Measurements from ENCODE around the gene TIMM9. TPM values are rescaled to one million over a fixed set of nuclear protein-coding genes. Genes with fewer than 3 reads are reported as not detected.
"Not testable (repeated sequence)": the region's sequence is repeated elsewhere in the genome, so short reads cannot be mapped to it uniquely, and the experiment has no call there.

The TIMM9 gene
- total RNA-seq, 1 experiment from 2014 or later, result 49.2 TPM

DNA sequence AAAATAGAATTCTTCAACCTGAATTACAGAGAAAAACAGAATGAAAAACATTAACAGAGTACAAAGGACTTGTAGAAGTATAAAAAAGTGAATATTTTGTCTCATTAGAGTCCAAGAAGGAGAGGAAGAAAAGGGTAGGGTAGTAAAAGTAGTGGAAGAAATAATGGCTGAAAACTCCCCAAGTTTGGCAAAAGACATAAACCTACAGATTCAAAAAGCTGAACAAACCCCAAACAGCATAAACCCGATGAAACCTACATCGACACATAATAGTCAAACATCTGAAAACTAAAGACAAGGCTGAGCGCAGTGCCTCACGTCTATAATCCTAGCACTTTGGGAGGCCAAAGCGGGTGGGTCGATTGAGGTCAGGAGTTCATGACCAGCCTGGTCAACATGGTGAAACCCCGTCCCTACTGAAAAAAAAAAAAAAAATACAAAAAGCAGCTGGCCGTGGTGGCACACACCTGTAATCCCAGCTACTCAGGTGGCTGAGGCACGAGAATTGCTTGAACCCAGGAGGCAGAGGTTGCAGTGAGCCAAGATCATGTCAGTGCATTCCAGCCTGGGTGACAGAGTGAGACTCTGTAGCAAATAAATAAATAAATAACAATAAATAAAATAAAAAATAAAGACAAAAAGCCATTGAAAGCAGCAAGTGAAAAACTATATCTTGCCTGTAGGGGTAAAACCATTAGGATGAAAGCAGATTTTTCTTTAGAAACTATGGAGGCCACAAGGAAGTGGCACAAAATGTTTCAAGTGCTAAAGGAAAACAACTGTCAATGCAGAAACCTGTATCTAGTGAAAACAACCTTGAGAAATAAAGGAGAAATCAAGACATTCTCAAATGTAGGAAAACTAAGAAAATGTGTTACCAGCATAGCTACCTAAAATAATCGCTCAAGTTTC is 11.4 kb downstream of the TIMM9 start:
- no peaks in the 10 kb centered on the region for H3K27me3 ChIP-seq
- H3K4me3 ChIP-seq, result no peak overlapping the region
- H3K36me3 ChIP-seq, result peaks cover 45% of the 10 kb centered on the region
- H3K9me3 ChIP-seq, result no peaks in the 10 kb centered on the region; the same call in 1 of the 2 replicates
- DNase-seq, result no peak

DNA sequence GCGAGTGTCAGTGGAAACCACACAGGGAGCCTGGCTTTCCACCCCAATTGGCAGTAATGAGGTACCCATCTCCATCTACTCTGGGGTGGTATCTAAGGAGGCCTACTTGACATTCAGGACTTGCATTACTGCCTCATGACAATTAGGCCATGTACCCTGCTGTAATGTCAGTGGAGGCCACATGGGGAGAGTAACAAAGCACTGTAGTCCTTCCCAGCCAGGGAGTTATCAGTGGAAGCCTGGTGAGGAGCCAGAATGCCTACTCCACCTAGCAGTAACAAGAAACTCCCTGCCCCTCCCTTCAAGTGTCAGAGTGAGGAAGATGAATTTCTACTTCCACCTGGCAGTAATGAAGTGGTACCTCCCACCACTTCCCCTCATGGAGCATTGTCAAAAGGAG is 12.5 kb downstream of the TIMM9 start:
- H3K27me3 ChIP-seq, result no peaks in the 10 kb centered on the region
- H3K36me3 ChIP-seq, result peaks cover 51% of the 10 kb centered on the region
- H3K9me3 ChIP-seq, result no peaks in the 10 kb centered on the region; the same call in 1 of the 2 replicates
- no peak for DNase-seq
- no peak overlapping the region for H3K4me3 ChIP-seq

DNA sequence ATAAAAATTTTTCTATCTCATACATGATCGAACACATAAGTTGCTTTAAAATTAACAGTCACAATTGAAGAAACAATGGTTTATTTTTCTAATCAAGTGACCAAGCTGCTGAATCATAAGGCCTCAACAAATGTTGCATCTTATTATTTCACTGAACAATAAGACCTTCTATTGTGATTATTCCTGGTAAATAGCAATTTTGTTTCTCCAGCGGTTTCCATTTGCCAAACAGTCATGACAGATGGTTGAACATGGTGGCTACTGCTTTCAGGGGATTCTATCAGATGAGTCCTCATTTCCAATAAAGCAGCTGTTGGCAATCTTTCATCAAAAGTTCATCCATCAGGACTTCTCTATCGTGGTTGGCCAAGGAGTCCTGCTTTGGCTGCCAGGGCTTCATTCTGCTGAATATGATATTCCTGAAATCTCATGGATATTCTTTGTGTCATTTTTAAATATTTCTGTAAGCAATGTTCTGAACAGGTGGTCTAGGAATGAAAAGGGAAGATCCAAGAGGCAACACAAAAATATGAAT is 18.6 kb downstream of the TIMM9 start:
- DNase-seq, result no peak
- Histone ChIP-seq H3K9me3 (no peaks in the 10 kb centered on the region), H3K36me3 (peaks cover 18% of the 10 kb centered on the region), H3K27me3 (no peaks in the 10 kb centered on the region), H3K4me3 (no peak overlapping the region)

DNA sequence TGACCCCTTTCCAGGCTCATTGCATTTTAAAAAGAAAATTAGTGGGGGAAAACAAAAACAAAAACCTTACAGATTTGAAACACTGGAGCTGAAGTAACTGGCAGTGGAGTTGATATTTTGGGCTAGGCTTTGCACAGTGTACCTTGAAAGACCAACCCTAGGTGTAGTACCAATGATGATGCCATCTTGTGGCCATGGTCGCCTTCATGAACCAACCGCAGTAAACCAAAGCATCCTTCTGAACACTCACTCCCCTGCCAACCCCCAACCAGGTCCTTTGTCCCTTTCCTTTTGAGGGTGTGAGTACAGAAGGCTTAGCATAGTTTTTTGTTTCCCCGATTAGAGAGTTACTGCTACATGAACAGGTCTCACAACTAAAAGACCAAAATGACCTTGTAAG is 25.7 kb downstream of the TIMM9 start:
- no peaks in the 10 kb centered on the region; the same call in 1 of the 2 replicates for H3K36me3 ChIP-seq
- DNase-seq, result no peak
- no peak overlapping the region for H3K4me3 ChIP-seq
- no peaks in the 10 kb centered on the region for H3K9me3 ChIP-seq
- no peaks in the 10 kb centered on the region for H3K27me3 ChIP-seq

DNA sequence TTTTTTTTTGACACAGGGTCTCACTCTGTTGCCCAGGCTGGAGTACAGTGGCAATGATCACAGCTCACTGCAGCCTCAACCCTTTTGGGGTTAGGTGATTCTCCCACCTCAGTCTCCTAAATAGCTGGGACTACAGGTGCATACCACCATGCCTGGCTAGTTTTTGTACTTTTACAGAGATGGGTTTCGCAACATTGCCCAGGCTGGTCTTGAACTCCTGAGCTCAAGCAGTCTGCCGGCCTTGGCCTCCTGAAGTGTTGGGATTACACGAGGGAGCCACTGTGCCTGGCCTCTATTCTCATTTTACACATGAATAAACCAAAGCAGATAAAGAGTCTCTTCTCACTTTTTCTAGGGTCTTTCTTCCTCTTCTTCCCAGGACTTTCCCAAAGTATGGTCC is 28.4 kb downstream of the TIMM9 start:
- H3K4me3 ChIP-seq, result no peak overlapping the region
- H3K9me3 ChIP-seq, result no peaks in the 10 kb centered on the region
- no peak for DNase-seq
- H3K27me3 ChIP-seq, result no peaks in the 10 kb centered on the region
- H3K36me3 ChIP-seq, result no peaks in the 10 kb centered on the region

DNA sequence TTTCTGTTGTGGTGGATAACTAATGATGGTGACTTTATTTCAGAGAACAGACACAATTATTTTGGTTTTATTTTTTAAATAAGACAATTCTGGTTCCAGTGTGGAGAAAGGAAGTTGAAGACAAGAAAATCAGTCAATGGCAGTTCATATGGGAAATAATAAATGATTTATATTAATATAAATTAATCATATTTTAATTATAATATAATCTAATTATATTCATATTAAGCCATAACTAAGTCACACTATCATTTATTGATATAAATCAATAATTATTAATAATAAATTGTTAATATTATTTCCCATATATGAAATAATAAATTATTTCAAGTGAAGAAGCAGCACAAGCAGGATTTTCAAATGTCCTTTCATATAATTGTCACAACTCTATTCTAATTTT is 28.8 kb downstream of the TIMM9 start:
- Histone ChIP-seq H3K9me3 (no peaks in the 10 kb centered on the region), H3K27me3 (no peaks in the 10 kb centered on the region), H3K4me3 (no peak overlapping the region), H3K36me3 (no peaks in the 10 kb centered on the region)
- no peak for DNase-seq

DNA sequence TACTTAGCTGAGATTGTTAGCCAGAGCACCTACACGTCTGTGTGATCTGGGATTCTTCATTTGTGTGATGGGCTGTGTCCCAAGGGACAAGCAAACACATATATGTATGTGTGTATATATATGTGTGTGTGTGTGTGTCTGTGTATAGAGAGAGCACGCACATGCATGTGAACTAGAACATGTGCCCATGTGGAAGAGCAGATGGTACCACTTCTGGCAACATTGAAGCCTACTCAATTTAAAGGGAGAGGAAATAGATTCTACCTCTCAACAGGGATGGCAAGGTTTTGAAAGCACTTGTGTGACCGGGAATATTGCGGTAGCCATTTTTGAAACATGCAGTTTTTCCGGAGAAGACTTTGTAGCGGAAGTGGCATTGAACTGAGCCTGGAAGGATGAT is 30.2 kb downstream of the TIMM9 start:
- no peaks in the 10 kb centered on the region for H3K36me3 ChIP-seq

DNA sequence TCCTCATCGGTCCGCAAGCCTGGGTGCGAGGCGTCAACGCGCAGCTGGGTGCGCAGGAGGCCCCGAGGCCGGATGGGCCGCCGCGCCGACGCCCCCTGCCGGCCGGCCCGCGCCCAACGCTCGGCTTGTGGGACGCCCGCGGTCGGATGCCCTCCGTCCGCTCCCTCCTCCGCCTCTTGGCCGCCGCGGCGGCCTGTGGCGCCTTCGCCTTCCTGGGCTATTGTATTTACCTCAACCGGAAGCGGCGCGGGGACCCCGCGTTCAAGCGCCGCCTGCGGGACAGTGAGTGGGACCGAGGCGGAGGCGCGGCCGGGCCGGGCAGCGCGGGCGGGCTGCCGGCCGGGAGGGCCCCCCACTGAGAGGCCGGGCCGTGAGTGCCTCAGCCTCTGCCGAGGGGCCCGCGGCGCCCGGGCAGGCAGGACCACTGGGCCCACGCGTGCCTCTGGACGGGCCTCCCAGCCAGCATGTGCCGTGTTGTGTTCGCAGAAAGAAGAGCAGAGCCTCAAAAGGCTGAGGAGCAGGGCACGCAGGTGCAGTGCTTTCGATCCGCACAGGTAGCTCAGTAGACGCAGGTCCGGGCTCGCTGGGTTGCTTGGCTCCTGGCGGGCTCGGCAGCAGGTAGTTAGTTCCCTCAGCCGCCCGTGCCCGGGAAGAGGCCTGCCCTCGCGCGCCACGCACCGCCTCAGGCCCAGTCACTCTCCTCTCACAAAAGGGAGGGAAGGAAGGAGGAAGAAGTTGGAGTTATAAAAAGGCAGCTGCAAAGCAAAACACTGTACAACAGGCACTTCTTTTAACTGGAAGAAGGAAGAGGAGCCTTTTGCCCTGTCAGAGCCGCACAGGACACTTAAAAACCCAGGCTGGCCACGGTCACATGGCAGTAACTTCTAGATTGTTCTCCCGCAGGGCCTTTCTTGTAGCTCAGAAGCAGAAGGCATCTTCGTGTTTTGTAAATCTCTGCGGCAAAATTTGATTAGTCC is 31.2 kb downstream of the TIMM9 start, which contains the start of gene TOMM20L:
TSS of gene TOMM20L (plus strand) at position 119 of the 977 bp plus-strand sequence. CDS start at position 147, 28 bp downstream.
- no peaks in the 10 kb centered on the region for H3K27me3 ChIP-seq
- no peaks in the 10 kb centered on the region for H3K36me3 ChIP-seq
- peak within 1 kb of the TSS; percentile 21 for H3K4me3 ChIP-seq
- DNase-seq, result peak; percentile 70
- H3K9me3 ChIP-seq, result no peaks in the 10 kb centered on the region

More for the DNA sequence above, 30.2 kb downstream of the TIMM9 start:
- Histone ChIP-seq H3K4me3 (no peak overlapping the region), H3K9me3 (no peaks in the 10 kb centered on the region), H3K27me3 (no peaks in the 10 kb centered on the region)
- DNase-seq, result no peak

DNA sequence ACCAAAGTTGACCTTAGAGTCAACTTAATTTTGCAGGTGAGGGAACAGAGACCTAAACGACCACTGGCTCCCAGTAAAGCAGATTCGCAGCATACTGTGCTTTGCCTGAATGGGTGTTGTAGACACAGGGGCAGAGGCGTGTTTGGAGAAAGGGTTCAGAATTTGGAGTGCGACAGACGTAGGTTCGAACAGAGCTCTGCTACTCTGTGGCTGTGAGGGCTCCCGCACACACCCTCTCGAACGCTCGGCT is 31.8 kb downstream of the TIMM9 start:
- Histone ChIP-seq H3K27me3 (no peaks in the 10 kb centered on the region), H3K36me3 (no peaks in the 10 kb centered on the region), H3K9me3 (no peaks in the 10 kb centered on the region), H3K4me3 (peak overlapping the region; percentile 21)
- no peak for DNase-seq

DNA sequence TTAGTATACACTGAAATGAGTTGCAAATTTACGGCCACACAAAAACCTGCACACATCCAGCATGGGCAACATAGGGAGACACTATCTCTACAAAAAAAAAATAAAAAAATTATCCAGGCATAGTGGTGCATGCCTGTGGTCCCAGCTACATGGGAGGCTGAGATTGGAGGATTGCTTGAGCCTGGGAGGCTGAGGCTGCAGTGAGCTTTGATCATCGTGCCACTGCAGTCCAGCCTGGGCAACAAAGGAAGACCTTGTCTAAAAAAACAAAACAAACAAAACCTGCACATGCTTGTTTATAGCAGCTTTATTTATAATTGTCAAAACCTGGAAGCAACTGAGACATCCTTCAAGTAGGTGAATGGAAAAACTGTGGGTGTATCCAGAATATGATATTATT is 36.5 kb downstream of the TIMM9 start:
- H3K27me3 ChIP-seq, result no peaks in the 10 kb centered on the region
- no peak for DNase-seq
- H3K4me3 ChIP-seq, result no peak overlapping the region
- H3K9me3 ChIP-seq, result no peaks in the 10 kb centered on the region
- no peaks in the 10 kb centered on the region for H3K36me3 ChIP-seq

DNA sequence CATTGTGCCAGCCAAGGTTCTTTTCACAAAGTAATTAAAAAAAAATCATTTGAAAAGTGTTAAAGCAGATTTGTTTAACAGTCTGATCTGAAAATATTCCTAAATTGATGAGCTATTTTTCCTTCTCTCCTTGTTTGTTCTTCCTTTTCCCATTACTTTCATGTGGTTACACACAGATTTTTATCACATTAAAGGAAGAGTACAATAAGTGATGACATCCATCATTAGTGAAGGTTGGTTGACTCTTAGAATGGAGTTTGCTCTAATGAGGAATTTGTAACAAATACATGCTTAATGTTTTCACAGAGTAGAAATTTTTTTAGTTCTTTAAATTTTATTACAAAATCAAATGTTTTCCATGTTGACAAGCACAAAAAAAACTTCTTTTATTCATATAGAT is 50.5 kb downstream of the TIMM9 start:
- Histone ChIP-seq H3K4me3 (no peak overlapping the region), H3K27me3 (no peaks in the 10 kb centered on the region), H3K36me3 (no peaks in the 10 kb centered on the region), H3K9me3 (no peaks in the 10 kb centered on the region)
- no peak for DNase-seq

DNA sequence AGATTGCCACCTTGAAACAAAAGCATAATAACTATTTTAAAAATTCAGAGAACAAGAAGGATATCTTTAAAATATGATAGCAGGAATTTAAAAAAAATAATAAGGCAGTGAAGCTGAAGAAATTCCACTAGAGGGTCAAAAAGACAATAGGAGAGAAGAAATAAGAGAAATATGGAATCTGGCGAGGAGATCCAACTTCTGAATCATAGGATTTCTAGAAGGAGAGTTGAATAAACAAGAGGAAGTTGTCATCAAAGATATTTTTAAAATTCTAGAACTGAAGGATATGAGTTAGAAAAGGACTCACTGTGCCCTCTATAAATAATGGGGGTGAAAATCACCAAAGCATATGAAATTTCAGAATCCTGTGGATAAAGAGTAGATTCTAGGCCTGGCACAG is 58.4 kb downstream of the TIMM9 start:
- Histone ChIP-seq H3K27me3 (no peaks in the 10 kb centered on the region), H3K9me3 (no peaks in the 10 kb centered on the region), H3K4me3 (no peak overlapping the region), H3K36me3 (peaks cover 4% of the 10 kb centered on the region; the same call in 1 of the 2 replicates)
- DNase-seq, result no peak

DNA sequence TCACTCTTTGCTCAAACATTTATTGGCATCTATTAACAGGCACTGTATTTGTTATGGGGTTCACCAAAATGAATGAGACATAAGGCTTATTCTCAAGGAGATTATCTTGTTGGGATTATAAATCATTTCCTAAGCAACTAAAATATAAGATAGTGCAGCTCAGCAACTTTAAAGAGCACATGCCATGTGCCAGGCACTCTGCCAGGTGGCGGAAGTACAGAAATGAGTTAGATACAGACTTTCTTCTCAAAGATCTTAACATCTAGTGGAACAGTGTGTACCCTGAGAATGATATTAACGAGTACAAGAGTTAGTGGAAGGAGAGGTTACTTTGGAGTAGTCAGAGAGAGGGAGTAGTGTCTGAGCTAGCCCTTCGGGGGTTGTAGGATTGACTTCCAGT is 60.0 kb downstream of the TIMM9 start:
- no peak overlapping the region for H3K4me3 ChIP-seq
- H3K9me3 ChIP-seq, result no peaks in the 10 kb centered on the region
- peaks cover 4% of the 10 kb centered on the region; the same call in 1 of the 2 replicates for H3K36me3 ChIP-seq
- DNase-seq, result no peak
- no peaks in the 10 kb centered on the region for H3K27me3 ChIP-seq

DNA sequence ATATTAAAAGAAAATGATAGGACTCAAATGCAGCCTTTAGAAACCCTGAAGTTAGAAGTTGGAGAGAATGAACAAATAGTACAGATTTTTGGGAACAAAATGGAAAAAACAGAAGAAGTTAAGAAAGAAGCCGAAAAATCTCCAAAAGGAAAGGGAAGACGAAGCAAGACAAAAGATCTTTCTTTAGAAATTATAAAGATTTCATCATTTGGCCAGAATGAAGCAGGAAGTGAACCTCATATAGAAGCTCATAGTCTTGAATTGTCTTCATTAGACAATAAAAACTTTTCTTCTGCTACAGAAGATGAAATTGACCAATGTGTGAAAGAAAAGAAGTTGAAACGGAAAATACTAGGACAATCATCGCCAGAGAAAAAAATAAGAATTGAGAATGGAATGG is 63.0 kb downstream of the TIMM9 start:
- Histone ChIP-seq H3K9me3 (no peaks in the 10 kb centered on the region), H3K4me3 (no peak overlapping the region), H3K27me3 (no peaks in the 10 kb centered on the region), H3K36me3 (peaks cover 4% of the 10 kb centered on the region; the same call in 1 of the 2 replicates)
- DNase-seq, result no peak

DNA sequence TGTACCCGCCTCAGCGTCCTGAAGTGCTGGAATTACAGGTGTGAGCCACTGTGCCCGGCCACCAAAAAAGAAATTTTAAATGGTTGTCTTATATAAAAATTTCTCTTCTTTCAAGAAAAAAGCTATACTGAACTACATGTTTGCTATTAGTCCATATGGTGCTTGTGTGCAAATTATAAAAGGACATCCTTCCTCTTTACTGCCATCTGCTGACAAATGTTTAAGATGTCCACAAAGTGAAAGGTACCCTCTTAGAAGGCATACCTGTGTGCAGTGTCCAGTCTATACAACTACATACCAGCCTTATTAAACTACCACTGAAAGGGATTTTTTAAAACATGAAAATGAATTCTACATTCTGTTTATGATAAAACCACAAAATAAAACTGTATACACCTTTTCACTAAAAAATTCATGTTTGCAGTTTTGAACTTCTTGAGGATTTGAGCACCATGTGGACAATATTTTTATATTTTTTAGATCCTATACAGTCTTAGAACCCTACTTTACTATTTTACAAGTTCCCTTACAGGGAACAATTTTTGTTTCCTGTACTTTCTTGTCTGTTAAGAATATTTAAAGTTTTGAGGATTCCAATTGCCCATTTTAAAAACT is 64.4 kb downstream of the TIMM9 start:
- Histone ChIP-seq H3K9me3 (no peaks in the 10 kb centered on the region), H3K36me3 (peaks cover 4% of the 10 kb centered on the region; the same call in 1 of the 2 replicates), H3K4me3 (no peak overlapping the region), H3K27me3 (no peaks in the 10 kb centered on the region)
- no peak for DNase-seq

DNA sequence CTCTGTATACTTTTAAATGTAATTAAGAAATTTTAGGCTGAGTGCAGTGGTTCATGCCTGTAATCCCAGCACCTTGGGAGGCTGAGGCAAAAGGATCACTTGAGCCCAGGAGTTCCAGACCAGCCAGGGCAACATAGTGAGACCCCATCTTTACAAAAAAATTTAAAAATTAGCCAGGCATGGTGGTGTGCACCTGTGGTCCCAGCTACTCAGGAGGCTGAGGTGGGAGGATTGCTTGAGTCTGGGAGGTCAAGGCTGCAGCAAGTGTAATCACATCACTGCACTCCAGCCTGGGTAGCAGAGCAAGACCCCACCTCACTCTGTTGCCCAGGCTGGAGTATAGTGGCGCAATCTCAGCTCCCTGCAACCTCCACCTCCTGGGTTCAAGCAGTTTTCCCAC is 65.1 kb downstream of the TIMM9 start:
- not testable (repeated sequence) for H3K36me3 ChIP-seq, H3K27me3 ChIP-seq, H3K4me3 ChIP-seq, H3K9me3 ChIP-seq, DNase-seq

Measured in MG63 (cell line).